HG03565 (cell line): ENCODE results near the gene RALGAPA2.

Source experiments
- ATAC-seq: cut with Tn5 transposase; IDR thresholded peaks from one replicate; pipeline ENCODE4 v1.9.1; 2021; ENCODE audit warnings: mild to moderate bottlenecking, moderate library complexity; ENCODE audit not compliant: unreplicated experiment

The RALGAPA2 gene

DNA sequence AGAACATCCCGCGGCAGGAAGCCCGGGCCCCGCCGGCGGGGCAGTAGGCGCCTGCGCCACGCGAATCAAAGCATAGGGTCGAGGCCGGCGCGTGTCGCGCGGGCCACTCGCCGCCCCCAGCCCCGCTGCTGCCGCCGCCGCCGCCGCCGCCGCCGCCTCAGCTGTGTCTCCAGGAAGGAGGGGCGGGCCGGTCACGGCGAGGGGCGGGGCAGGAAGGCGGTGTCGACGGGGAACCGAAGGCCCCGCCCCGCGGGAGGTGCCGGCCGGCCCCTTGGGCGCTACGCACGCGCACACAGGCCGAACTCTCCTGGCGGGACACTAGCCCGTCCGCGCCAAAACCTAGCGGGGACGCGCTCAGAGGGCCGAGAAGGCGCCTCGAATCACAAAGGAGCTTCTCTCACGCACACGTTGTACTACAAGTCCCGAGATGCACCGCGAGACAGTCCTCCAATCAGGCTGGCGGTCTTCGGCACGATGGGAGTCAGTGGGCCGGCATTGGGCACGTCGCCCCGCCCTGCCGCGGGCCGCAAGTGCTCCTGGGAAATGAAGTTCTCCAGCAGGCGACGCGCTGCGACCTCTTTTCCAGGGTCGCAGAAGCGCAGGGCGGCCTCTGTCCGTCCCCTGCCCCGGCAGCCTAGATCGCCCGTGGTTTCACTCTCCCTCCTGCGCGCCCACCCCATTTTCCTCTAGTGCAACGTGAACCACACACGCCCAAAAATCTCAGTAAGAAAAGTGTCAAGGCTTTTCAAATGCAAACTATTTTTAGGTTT, at the start of gene RALGAPA2:
RALGAPA2 (minus strand) TSS at position 171 of the 770 bp plus-strand sequence; CDS start at position 7, 164 bp downstream.
- ATAC-seq: peak; percentile 91

DNA sequence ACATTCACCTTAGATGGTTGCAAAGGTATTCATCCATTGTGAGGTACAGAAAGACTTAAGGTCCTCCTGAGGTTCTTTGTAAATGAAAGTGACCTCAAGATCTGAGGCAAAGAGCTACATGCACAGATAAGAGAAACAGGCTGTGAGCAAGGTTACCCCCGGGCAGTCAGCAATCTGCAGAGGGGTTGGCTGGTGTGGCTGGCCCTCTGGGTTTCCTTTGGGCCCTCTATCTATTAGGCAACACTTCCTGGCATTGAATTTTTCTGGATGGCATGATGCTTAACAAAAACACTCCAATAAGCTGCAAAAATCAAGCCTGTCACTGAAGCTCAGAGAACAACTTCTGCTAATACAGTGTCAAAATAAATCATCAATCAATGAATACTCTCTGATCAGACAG, 48.9 kb upstream of the RALGAPA2 start:
- ATAC-seq: no peak

DNA sequence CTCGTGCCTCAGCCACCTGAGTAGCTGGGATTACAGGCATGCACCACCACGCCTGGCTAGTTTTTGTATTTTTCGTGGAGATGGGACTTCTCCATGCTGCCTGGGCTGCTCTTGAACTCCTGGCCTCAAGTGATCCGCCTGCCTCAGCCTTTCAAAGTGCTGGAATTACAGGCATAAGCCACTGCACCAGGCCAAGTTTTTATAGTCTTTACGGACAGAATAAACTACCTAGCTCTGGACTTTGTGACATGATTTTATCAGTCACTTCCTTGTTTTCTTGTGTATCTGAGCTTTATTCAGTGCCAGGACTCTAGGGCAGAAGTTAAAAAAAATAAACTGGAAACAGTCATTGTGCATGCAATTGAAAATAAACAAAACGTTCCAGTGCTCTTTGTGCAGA, 46.7 kb upstream of the RALGAPA2 start:
- ATAC-seq: no peak

DNA sequence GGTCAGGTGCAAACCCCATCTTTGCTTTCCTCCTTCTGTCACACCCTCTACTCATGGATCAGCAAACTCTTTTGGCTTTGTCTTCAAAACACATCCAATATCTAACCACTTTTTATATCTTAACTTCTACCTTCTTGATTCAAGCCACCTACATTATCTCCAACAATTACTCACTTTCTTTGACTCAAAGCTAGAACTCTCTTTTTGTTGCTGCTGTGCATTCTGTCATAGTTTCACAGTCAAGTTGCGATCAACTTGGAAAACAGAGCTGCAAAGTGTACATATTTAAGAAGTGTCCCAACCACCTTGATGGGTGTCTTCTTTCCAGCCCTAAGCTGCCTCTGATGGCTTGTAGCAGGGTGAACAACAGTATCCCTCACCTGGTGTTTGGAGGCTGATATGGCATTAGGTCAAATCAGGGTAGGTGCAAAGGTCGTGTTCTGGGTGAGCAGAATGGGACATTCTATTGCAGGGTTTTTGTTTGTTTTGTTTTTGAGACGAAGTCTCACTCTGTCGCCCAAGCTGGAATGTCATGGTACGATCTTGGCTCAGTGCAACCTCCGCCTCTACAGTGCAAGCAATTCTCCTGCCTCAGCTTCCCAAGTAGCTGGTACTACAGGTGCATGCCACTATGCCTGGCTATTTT, 43.4 kb upstream of the RALGAPA2 start:
- no peak for ATAC-seq

DNA sequence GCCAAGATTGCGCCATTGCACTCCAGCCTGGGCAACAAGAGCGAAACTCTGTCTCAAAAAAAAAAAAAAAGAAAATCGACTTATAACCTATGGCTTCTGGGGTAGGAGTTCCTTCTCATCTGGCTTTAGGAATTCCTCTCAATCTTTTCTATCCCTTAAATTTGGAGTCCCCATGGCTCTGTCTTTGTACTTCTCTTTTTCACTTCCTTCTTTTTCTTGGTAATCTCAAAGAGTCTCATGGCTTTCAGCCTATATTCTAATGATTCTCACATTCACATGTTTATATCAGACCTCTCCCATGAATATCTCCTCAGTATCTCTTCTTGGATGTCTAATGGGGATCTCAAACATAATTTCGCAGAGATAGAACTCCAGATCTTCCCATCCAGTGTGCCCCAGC, 42.8 kb upstream of the RALGAPA2 start:
- ATAC-seq: no peak

DNA sequence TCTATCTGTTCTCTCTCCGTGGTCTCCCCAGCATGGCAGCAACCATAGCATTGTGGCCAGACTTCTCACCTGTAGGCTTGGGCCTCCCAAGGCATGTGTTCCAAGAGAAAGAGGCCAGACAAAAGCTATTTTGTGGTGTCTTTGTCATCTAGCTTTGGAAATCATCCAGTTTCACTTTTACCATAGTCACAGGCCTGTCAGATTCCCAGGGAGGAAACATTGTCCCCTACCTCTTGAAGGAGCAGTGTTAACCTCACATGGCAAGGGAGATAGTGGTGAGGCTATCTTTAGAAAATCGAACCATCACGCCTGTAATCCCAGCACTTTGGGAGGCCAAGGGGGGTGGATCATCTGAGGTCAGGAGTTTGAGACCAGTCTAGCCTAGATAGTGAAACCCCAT, 42.3 kb upstream of the RALGAPA2 start:
- no peak for ATAC-seq

DNA sequence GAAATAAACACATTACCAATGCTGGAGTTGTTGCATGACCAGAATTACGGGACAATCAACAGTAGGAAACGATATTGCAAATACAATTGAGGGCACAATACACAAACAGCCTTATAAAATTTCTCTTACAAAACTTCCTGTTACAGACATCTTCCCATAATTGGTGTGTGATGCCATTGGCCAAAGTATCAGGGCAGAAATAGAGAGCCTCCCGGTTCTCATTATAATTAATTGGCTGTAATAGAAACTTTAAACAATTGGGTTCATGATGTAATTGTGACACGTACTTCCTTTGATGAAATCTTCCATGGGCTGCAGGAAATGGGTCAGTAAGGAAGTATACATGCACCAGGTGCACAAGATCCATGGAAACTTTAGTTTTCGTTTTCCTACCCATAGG, 40.3 kb upstream of the RALGAPA2 start:
- ATAC-seq: no peak

DNA sequence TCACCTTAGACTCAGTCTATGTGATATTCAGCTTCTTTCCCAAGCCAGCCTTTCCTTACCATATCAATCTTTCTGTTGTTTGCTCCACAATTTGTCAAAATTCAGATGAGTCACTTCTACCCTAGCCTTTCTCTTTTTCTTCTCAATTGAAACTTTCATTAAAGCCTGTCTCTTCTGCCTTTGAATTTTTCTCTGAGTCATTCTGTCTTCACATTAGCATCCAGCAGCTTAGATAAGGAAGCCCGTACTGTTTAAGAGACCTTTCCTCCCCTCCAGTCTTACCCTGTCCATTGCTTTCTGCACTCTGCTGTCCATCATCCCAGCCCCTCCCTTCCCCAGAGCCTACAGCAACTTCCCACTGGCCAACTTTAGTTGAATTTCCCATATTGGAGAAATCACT, 34.9 kb upstream of the RALGAPA2 start:
- no peak for ATAC-seq

DNA sequence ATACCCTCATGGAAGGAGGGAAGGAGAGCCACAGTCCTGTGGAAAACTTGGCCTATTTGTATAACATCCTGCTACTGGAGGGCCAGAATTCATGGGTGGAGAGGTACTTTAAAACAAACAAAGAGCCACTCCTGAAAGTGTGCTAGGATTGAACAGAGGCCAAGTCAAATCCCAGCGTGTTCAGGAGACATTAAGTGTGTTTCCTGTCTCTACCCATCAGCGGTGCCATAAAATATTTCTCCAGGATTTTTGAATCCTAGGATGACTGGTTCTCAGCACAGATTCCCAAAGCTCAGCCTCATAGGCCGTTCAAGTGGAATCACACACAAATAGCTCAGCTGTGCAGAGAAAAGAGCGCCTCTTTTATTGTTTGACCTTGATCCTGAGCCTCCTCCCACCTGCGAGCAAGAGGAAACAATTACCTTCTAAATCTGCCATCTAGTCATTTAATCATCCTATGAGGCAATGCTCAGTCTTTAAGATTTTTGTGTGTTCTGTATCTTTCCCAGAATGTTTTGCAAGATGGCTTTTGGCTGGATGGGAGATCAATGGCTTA, 31.8 kb upstream of the RALGAPA2 start:
- no peak for ATAC-seq

DNA sequence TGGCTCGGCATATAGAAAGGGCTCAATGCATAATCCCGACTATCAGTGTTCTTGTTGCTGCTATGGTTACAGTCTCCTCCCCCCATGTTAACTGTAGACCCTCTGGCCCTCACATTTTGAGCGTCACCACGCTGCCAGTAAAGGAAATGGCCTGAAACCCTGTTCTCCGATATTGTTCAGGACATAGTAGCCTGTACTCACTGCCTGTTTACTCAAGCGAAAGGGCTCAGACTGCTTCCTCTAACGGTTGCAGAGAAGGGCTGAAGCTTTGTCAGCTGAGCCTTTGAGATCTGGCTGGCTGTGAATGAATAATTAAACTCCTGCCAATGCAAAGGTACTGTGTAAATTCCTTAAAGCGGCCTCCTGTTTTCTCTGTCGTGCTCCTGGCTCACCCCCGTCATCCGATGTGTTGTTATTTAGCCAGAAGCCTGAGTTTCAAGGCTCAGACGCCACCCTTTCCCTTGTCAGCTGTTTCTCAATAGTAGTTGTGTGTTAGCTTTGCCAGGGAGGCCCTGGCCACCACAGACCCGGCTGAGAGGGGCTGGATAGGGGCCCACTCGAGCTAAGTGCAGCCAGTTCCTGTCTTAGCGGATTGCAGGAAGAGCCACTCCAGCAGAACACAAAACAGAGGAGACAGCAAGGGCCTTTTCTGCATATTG, 31.2 kb upstream of the RALGAPA2 start:
- ATAC-seq: peak; percentile 86

DNA sequence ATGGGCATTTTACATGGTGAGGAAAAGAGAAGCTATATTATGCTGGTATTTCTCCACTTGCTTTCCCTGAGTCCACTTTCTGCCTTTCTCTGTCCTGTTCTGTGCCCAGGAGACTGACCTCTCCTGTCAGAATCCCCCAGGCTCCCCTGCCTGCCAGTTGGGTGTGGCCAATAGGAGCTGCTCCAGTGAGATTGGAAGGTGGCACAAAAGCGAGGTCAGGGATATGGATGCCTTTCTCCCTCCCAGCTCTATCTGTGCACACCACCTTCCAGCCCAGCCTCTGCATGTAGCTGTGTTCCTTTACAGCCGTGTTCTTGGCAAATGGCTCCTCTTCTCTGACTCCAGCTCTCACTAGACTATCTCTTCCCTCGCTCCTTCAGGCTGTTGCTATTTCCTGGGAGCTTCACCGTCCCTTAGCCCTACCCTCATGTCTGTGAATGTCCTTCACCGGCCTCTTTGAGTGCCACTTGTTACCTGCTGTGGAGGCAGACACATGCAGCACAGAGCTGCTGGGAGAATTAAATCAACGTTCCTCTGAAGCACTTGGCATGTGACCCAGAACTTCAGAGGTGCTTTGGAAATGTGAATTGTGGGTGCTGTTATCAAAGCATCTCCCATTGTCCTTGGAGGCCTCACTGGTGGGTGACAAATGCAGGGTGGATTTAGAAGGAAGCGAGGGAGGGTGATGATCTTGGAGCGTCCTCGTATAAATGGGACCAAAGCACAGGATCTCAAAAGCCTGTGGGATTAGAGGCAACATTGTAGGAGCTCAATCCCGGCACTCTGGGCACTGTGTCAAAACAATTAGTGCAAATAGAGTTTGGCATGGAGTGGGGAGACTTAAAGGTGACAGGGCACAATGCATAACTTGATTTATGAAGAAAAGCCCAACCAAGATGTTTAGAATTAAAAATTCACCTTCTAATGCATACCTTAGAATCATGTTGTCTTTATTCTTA, 28.9 kb upstream of the RALGAPA2 start:
- ATAC-seq: no peak

DNA sequence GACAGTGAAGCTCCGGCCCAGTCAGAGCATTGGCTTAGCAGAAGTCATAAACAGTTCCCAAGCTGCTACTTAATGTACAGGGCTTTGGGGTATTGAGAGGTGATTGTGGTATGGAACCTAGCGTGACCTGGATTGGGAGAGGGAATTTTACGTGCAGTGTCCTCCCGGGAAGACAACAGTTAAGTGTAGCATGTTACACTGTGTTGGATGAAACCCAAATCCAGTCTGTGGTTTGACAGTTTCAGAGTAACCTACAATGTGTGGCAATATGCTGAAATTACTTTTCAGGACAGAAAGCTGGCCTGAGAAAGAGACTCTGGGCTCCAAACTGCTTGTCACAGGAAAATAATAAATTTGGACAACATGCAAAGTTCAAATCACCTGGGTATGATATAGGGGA, 28.1 kb upstream of the RALGAPA2 start:
- no peak for ATAC-seq

DNA sequence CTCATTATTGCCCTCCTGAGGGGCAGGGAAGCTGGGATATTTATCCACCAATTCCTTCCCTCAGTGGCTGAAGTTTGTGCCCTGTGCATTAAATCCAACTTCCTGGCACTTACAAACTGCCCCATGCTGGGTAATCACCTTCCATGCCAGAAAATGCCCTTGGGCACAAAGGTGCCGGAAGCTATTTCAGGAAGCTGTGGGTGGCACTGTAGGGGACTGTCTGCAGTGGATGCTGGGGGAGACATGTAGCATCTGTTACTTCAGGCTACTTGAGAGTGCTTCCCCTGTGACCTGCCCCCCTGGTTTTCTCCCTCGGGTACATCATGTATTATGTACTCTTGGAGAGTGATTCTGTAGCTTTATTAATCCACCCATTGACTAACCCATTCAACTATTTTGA, 24.7 kb upstream of the RALGAPA2 start:
- ATAC-seq: no peak

DNA sequence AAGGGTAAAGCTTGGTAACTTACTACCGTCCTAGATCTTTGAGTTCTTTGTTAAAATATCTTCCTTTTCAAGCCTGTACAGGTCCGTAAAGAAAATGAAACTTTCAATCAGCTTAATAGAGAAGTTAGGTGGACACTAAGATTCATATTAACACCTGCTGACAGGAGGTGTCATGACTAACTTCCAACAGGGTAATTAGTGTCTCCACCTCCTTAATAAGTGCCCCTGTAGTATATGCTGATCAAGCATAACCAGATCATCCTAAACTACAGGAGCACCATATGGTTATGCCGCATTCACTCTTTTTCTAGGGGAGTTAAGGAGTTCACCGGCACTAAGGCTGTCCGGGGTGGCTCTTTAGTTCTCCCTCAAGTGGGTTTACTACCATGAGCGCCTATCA, 23.9 kb upstream of the RALGAPA2 start:
- ATAC-seq: no peak

DNA sequence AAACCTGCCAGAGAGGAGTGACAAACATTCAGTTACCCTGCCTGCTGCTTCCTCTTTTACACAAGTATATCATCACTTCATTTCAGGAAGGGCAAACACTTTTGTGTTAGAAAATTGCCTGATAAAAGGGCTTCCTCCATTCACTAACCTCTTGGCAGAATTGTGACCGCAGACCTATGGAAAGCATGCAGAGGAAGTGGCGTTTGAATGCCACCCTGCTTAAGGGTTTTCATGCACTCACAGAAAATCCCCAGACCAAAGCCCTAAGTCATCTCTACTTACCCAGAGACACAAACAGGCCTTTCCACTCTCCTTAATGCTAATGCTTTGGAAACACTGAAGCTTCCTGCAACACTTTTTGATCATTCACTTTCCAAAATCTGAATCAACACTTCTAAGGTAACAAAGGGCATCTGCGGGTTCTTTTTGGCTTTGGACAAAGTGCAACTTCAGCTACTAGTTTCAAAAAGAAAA, 22.1 kb upstream of the RALGAPA2 start:
- ATAC-seq: no peak

DNA sequence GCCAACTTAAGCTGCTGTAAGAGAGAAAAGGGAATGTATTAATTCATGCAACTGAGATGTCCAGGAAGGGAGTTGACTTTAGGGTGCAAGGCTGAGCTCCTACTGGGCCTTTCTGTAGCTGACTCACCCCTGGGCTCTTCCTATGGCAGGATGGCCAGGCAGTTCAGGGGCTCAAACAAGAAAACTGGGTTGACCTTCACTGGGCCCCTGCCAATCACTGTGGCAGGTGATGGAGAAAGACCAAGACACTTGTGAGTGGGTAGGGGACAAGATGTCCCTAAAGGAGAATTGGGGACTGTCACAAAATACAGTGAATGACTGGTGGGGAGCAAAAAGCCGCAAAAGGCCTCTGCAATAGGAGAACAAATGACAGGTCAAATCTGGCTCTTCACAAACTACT, 21.5 kb upstream of the RALGAPA2 start:
- no peak for ATAC-seq

DNA sequence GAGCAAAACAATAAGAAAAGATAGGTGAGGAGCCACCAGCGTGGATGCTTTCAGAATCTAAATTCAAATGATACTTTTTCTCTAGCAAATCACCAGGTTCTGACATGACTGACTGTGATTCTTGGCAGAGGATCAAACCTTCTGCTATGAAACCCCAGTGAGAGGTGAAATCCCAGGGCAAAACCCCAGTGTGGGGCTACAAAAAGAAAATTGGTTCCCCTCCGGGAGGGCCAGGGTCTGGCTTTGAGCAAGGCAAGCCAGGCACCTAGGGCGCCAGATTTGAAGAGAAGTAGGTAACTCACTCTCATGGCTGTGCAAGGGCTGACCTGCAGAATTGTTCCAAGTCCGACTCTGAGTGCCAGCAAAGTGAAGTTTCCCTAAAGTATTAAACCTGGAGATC, 20.2 kb upstream of the RALGAPA2 start:
- no peak for ATAC-seq

DNA sequence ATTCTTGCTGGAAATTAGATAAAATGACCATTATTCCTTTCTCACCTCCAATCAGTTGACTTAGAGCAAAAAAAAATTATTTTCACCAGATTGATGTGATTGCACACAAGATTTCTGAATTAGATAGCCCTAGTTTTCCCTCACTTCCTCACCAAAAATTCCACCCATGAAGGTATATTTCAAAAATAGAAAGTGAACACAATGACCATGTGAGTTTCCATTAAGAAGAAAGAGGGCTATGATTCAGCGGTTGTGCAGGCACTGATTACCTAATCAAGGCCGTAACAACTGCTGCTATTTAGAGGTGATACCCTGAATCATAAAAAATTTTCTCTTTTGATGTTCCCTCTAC, 19.5 kb upstream of the RALGAPA2 start:
- ATAC-seq: no peak

DNA sequence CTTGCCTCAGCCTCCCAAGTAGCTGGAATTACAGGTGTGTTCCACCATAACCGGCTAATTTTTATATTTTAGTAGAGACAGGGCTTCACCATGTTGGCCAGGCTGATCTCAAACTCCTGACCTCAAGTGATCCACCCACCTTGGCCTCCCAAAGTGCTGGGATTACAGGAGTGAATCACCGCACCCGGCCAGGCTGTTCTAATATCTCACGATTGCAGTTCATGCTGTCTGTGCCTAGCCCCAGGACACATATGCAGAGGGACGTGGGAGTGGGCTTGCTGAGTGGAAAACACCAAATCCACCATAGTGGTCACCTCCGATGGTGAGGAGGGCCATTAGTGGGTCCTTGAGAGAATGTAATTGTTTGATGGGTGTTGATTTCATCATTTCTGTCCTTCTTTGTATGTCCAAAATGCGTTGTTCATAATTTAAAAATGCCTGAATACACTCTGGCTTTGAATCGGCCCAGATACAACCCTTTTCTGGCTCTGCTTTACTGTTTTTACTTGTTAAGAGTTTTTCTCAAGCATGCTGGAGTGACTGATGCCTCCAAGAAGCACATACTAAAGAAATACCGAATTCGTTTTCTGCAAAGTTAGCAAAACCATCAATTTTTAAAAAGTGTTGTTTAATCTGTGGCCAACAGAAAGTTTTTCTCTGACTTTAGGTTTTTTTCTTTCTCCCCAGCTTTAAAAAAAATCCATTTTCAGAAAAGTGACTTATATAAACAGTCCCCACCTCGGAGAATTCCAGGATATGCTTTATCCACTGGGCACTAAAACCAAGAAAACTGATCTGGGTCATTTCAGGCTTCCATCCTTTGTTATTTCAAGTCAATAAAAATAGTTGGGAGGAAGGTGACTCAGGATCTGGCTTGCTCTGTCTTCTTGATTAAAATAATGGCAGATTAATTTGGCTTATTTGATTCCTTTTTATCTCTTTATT, 18.8 kb upstream of the RALGAPA2 start:
- ATAC-seq: no peak

DNA sequence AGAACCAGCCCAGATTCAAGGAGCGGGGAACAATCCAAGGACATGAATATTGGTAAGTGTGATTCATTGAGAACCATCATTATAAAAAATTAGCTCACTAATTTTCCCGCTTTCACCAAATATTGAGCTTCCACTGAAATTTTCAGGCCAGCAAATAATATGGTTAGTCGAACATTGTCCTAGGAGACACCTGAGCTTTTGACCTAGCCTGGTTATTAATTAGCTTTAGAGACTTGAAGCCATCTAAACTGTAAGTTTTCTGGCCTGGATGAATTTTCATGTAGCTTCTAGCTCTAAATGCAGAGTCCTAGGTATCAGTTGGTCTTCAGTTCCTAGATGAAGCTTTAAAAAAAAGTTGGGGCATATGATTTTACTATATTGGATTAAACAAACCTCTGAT, 17.1 kb upstream of the RALGAPA2 start:
- no peak for ATAC-seq
